GM21619 (cell line): ENCODE data around the gene PRPS1L1.

Source experiments
- ATAC-seq: cut with Tn5 transposase; IDR thresholded peaks from one replicate; pipeline ENCODE4 v1.9.1; 2021; ENCODE audit not compliant: unreplicated experiment

The PRPS1L1 gene

DNA sequence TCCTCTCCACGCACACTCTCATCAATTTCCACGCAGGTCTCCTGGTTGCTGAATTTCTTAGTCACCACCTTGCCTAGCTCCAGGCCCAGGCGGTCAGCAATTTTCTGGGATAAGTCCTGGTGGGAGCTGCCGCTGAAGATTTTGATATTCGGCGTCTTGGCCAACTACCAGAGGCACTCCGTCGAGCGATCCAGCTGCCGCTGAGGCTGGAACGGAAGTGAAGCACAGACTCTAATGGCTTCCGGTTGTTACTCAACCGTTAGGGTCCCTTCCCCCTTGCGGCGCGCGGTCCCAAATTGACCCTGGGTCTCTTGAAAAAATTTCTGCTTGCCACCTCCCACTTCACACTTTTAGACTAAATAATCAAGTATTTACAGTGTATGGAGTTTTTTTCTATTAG is at the start of gene PRPS1L1:
TSS of gene PRPS1L1 (minus strand) at position 219 of the 400 bp plus-strand sequence.
- no peak for ATAC-seq

DNA sequence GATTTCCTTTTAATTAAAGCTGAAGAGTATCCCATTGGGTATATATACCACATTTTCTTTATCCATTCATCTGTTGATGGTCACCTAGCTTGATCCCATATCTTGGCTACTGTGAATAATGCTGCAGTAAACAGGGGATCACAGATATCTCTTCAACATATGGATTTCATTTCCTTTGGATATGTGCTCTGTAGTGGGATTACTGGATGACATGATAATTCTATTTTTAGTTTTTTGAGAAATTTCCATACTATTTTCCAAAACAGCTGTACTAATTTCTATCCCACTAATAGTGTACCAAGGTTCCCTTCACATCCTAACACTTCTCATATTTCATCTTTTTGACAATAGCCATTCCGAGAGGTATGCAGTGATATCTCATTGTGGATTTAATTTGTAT is 48.8 kb upstream of the PRPS1L1 start:
- ATAC-seq: no peak

DNA sequence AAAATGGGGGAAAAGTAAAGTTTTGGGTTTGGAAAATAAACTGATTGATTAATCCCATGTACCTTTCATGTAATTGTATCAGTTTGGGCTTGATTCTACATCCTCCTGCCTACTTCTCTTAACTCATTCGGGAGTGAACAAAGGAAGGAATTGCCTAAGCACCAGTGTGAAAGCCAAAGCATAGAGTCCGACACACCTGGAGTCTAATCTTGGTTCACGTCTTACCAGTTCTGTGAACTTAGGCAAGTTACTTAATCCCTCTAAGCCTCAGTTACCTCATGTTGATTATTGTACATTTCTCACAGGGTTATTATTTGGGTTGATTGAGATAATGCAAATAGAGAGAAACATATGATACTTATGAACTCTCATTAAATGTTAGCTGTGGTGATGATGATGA is 41.1 kb upstream of the PRPS1L1 start:
- ATAC-seq: no peak

DNA sequence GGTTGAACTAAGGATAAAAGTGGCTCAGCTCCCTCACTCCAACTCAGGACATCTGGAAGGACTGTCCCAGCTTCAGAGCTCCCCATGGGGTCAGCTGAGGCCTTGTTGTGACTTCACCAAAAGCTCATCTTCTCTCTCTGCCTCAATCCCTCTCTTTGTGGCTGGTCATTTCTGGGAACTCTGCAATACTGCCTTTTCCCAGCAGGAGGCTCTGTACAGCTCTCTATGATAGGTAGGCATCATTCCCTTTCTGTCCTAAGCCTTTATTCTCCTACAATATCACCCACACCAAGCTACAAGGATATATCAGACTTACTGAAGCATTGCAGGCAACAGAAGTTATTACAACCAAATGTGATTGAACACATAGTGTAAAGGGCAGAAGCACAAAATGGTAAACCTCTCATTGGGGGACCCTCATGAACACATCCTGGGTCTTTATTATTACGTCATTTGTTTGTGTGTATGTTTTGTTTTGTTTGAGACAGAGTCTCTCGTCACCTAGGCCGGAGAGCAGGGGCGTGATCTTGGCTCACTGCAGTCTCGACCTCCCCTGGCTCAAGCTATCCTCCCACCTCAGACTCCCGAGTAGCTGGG is 36.7 kb upstream of the PRPS1L1 start:
- ATAC-seq: no peak

DNA sequence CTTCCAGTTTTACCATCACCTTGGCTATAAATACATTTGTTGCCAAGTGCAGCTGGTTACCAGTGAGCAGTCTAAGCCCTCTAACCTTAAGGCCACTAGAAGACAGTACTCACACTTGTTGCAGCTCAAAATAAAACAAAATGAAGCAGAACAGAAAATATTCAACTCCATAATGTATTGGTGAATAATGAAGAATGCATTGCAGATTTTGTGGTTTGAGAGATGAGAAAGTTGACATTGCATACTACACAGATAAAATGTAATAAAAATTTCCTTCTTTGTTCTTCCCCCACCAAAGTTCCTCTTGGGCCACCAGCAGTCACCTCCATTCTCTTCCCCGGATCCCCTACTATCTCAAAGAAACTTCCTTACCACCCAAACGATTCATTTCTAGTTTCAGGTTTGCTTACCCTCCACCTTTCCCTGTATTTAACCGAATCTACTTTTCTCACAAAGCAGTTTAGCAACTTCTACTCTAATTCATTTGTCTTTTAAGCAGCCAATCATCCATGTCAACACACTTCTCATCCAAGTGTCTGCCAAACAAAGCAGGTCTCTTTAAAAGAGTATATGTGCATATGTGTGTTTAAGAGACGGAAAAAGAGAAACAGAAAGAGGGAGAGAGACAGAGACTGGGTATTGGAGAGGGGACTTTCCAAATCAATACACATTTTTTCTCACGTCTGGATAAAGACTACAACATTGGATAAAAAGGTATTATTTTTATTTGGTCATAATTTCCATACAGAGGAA is 35.7 kb upstream of the PRPS1L1 start:
- ATAC-seq: no peak

DNA sequence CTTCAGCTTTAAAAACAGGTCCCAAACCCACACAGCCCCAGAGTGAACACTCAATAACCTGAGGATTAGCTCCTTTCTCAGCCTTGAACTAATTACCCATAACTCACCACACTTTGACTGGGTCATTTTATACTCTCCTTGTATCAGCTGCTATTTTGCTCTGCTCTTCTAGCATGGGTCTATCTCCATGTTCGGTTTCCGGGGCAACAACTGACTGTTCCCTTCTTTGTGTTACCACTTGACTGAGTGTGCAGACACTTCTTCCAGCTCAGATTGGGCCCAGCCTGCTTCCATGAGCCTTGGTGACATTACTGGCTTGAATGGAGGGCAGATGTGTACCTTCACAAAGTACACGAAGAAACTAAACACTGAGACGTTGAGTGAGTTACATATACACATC is 31.5 kb upstream of the PRPS1L1 start:
- no peak for ATAC-seq

DNA sequence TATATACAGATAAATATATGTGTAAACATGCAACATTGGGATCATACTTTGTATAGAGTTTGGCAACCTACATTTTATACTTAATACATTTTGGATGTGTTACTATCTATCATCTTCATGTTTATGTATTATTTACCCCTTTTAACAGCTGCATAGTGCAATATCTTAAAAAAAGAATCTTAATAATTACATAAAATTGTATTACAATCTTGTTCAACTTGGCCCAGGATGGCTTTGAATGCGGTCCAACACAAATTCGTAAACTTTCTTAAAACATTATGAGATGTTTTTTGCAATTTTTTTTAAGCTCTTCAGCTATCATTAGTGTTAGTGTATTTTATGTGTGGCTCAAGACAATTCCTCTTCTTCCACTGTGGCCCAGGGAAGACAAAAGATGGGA is 26.3 kb upstream of the PRPS1L1 start:
- no peak for ATAC-seq

DNA sequence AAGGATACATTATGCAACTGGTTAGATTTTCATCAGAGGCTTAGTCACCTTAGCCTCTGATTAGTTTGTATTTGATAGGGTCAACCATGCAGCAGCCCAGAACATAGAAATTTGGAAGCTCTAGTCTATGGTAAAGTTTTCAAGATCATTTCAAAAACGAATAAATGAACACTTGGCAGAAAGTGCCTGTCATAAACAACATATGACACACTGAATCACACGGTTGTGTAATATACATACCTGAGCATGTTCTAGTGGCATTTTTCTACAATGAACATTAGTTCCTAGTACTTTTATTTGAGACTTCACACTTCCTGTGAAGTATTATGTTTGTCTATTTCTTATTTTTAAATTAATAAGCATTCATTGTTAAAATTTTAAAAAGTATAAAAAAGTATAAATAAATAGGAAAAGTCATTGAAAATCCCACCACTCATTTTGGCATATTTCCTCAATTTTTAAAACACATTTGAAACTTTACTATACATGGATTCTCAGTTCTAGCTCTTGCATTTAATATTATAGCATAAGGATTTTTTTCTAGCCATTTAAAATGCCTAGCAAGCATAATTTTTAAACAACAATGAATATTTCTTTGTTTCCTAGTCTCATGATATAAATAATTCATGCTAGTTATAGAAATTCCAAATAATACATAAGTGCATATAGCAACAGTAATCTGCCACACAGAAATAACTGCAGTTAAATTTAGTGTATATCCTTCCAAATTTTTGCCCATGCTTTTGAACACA is 25.7 kb upstream of the PRPS1L1 start:
- ATAC-seq: no peak

DNA sequence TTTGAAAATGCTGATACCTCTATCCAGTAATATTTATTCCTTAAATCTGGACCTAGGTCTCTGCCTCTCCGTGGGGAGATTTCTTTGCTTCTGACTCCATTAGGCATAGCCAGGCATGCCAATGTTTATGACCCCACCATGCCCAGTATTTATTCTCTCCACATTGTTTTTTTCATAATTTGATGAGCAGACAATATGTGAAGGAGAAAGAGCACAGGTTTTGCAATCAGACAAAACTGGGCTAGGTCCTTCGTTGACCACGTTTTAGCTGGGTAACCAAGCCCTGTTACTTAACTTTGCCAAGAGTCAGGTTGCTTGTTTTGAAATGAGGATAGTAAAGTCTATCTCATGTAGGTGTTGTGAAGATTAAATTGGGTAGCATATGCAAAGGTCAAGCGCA is 21.6 kb upstream of the PRPS1L1 start:
- no peak for ATAC-seq

DNA sequence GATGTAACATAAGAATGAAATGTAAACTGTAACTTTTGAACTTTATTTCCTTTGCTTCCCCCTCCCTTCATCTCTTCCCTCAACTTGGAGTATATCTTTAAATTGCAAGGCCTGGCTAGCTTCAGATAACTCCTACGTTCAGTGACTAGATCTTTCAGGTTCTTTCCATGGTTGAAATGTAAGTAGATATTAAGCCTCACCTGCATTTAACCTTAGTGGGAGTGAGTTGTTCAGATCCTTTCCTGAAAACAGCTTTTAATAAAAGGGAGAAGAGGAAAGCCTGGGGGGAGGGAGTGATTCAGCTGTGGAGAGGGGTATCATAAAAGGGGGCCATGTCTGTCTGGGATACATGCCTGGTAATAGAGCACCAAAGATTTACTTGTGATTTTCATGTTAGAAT is 19.0 kb upstream of the PRPS1L1 start:
- ATAC-seq: no peak

DNA sequence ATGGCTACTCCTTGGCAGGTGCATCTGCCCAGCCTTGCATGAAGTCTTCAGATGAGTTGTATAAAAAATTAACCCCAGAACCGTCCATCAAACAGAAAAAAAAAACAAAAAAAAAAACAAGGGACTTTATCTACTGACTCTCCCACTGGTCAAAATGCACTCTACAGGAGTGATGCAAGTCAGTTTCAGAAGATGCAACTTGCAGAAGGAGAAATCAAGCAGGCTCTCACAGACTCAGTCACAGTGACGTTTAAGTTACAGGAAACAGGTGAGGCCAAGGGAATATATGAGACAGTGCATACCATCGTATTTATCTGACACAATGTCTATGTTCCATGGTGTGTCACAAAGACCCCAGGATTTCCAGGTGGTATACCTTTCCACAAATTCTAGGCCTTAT is 17.5 kb upstream of the PRPS1L1 start:
- ATAC-seq: no peak

DNA sequence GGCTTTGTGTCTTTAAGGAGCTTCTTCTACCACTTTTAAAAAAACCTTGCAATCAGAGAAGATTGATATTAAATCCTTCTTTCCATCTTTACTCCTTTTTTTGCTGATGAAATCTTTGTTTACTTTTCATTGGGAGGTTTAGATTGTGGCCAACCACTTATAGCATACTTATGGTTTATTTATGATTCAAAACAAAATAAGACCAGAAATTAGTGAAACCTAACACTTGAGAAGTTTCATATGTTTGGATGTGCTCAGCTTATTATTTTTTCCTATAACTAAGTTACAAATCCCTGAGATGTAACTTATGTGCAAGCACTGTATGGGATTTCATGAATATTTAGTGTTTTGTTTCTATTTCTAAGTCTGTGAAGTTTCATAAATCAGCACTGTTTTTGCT is 13.5 kb upstream of the PRPS1L1 start:
- ATAC-seq: no peak

DNA sequence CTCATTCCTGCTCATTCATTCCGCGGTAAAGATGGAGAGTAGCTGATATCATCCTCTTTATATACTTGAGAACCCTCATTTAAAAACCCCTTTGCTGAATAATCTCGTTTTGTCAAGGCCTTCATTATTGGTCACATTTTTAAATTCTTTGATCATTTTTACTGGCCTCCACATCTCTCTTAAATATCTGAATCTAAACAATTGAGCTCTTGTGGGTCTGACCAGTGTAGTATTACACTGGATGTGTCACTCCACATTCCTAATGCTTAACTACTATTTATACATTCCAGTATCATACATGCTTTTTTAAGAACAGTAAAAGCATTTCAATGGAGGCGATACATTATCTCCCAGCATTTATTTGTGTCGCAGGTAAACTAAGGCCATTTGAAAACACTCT is 12.6 kb upstream of the PRPS1L1 start:
- no peak for ATAC-seq

DNA sequence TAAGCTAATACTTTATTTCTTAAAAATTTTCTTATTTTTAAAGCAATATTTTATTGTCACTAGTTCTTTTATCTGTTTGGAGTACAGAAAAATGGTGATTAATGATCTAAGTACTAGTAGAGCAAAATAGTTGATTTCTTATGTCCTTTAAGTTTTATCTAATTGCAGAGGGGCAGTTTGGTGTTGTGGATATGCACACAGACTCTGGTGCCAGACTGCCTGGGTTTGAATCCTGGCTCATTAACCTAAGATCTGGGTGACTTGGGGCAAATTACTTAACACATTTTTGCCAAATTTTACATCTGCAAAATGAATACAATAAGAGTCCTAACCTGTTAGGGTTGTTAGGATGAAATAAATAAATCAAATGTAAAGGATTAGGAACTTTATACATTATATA is 10.7 kb upstream of the PRPS1L1 start:
- ATAC-seq: no peak

DNA sequence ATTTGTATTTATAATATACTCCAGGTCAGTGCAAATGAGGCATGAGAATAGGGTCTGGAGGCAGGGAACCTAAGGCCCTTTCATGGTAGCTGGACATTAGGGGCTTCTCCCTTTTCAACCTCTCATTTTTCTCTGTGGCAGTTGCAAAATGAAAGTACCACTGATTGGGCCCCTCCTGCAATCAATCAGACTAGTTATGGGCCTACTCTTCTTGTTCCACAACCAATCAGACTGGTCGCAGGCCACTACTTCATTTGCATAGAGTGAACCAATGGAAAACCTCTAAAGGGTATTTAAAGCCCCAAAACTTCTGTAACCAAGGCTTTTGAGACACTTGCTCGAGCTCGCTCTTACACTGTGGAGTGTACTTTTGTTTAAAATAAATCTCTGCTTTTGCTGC is 10.0 kb upstream of the PRPS1L1 start:
- ATAC-seq: no peak

DNA sequence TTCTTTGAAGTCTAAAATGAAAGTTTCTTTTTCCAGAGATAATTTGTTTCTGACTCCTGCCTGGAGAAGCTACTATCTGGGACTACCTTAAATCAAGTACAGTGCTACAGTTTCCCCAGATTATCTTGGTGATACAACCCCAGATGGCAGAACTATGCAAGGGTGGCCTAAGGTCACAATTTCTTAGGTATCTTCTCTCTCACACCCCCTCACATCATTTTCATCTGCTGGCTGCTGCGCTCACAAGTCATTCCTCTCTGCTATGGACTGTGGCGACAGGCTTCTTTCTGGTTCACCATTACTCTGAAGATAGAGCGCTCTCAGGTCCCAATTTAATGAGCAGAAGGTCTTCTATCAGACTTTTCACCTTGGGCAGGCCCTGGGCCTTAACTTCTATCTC is 9.1 kb upstream of the PRPS1L1 start:
- ATAC-seq: no peak

DNA sequence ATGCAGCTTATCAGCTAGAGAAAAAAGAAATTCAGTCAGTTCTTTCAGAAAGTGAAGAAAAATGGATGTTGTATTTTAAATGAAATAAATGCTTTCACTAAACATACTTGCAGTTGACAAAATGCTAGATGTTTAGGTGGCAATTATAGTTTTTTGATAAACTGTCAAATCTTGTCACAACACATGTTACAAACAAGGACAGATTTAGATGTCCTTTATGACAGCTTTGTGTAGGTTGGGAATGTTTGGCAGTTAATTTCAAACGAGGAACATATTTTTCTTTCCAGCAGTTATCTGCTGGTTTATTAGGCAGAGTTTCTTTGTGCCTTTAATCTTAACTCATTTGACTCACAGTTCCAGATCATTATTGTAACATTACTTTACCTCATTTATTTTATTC is 3.1 kb upstream of the PRPS1L1 start:
- no peak for ATAC-seq

DNA sequence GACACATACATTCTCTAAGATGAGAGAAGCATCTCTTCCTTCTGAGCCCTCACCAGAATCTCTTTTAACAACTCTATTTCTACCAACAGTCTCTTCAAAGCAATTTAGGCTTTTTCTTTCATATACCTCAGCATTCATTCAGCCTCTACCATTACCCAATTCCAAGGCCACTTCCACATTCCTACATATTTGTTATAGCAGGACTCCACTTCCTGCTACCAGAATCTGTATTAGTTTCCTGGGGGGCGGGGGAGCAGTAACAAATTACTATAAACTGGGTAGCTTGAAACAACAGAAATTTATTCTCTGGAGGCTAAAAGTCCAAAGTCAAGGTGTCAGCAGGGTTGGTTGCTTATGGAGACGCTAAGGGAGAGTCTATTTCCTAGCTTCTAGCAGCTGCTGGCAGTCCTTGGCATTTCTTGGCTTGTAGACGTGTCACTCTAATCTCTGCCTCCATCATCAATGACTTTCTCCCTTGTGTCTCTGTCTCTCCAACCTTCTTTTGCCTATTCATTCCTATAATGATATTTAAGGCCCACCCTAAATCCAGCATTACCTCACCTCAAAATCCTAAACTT is 7.4 kb downstream of the PRPS1L1 start:
- no peak for ATAC-seq

DNA sequence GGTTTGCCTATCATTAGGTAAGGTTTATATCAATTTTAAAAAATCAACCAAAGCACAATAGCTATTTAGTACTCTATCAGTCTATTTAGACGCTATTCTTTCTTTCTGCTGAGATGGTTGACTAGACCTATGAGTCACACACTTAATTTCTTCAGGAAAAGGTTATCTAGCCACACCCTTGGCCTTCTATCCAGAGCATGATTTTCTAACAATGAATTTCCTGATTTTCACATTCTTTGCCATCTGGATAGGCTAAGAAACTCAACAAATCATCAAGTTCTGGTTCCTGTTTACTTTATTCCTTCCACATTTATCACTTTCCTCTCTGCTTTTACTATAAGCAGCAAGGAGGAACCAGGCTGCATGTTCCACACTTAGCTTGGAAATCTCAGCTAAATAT is 8.1 kb downstream of the PRPS1L1 start:
- no peak for ATAC-seq

DNA sequence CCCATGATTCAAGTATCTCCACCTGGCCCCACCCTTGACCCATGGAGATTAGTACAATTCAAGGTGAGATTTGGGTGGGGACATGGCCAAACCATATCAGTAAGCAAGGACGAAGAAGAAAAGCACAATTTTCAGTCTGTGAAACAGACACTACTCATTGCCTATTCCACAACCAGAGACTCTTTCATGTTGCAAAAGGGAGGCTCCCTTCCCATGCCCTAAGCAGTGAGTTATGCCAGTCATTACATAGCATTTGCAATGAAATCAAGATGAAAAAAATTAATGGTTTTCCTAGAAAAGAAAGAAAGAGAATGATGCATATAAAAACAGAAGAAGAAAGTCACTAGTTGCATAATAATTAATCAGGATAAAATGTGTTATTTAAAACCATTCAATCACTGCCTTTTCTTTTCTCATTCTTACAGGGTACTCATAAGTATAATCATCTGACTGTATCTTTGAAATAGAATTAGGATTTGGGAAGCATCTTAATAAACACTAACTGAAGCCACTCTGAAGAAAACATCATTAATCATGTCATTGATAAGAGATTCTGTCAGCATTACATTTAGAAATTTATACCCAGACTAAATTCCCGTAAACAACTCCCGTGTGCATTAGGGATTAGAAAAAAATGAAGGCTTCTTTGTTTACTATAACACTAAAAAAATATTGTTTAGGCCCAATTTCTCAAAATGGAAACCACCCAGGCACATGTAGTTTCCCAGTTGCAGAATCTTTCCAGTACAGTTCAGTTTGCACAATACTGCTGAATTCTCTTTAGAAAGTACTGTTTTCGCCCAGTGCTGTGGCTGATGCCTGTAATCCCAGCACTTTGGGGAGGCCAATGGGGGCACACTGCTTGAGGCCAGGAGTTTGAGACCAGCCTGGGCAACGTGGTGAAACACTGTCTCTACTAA is 9.1 kb downstream of the PRPS1L1 start:
- ATAC-seq: no peak
